A172 (cell line): ENCODE data around the gene IARS1. TPM values are rescaled to one million over a fixed set of nuclear protein-coding genes. Genes with fewer than 3 reads are reported as not detected.

Experiments used
- DNase-seq: peaks from one replicate; pipeline ENCODE4 v3.0.0-alpha.2; 2015; ENCODE audit warnings: low spot score
- total RNA-seq: library from RNA; depleted of rRNA; stranded (reverse); fragments of >200 nt; shearing (Covaris generic); gene quantifications from 2 replicates; pipeline ENCODE4 v1.2.3, GENCODE V29; 2014; rRNA removed

IARS1 gene
- total RNA-seq = 204 and 212 TPM in 2 replicates

- peak; percentile 97 for DNase-seq
Observed at GRCh38 chr9:92293452-92294296, at the start of gene IARS1. Gene IARS1, minus strand, starts transcription at chr9:92293697. Its CDS starts 4,278 bp downstream, at chr9:92289419.

- DNase-seq = no peak
Observed at GRCh38 chr9:92342825-92343488, 49.5 kb upstream of the IARS1 start.

- DNase-seq = no peak
Observed at GRCh38 chr9:92341578-92341977, 48.1 kb upstream of the IARS1 start.

GRCh38 chr9:92333282-92333634, 39.8 kb upstream of the IARS1 start:
- DNase-seq = no peak

- no peak for DNase-seq
Observed at GRCh38 chr9:92332577-92333281, 39.2 kb upstream of the IARS1 start.

- peak; percentile 39 for DNase-seq
Observed at GRCh38 chr9:92328225-92328624, 34.7 kb upstream of the IARS1 start.

GRCh38 chr9:92327283-92327850, 33.9 kb upstream of the IARS1 start:
- DNase-seq = no peak

- DNase-seq = peak; percentile 26
Observed at GRCh38 chr9:92325991-92326500, 32.5 kb upstream of the IARS1 start.

GRCh38 chr9:92325269-92325990, 31.9 kb upstream of the IARS1 start, which contains the start of the genes CENPP and NOL8:
Gene CENPP, plus strand, starts transcription at chr9:92325953.
Gene NOL8, minus strand, starts transcription at chr9:92325350. Its CDS starts 1,189 bp downstream, at chr9:92324161.
- peak; percentile 88 for DNase-seq

- DNase-seq = no peak
Observed at GRCh38 chr9:92324889-92325268, 31.4 kb upstream of the IARS1 start.

GRCh38 chr9:92324431-92324830, 30.9 kb upstream of the IARS1 start:
- DNase-seq = no peak

- no peak for DNase-seq
Observed at GRCh38 chr9:92315456-92315855, 22.0 kb upstream of the IARS1 start.

- no peak for DNase-seq
Observed at GRCh38 chr9:92313624-92314012, 20.1 kb upstream of the IARS1 start.

- DNase-seq = no peak
Observed at GRCh38 chr9:92312887-92313623, 19.6 kb upstream of the IARS1 start.

- no peak for DNase-seq
Observed at GRCh38 chr9:92310562-92310961, 17.1 kb upstream of the IARS1 start.

- no peak for DNase-seq
Observed at GRCh38 chr9:92308893-92309292, 15.4 kb upstream of the IARS1 start.

- DNase-seq = no peak
Observed at GRCh38 chr9:92300936-92301335, 7.4 kb upstream of the IARS1 start.

- DNase-seq = no peak
Observed at GRCh38 chr9:92299116-92299515, 5.6 kb upstream of the IARS1 start.

- no peak for DNase-seq
Observed at GRCh38 chr9:92298036-92298435, 4.5 kb upstream of the IARS1 start.

GRCh38 chr9:92297611-92298010, 4.1 kb upstream of the IARS1 start:
- DNase-seq = no peak
